A549 (cell line): Measurements from ENCODE around the gene NEUROG2. TPM values are rescaled to one million over a fixed set of nuclear protein-coding genes. Genes with fewer than 3 reads are reported as not detected.

Source experiments
- ATAC-seq, 2 experiments: fragments of 200-7000 bp in 1 of 2; fragments of >200 bp in 1 of 2; cut with Nextera tagmentation in 1 of 2; cut with Tn5 transposase in 1 of 2; 3 replicates each; pipeline versions ENCODE4 v1.8.0 to v1.9.1; 2018 to 2020; ENCODE audit warnings: mild to moderate bottlenecking in 1 of 2, moderate library complexity in 1 of 2
- CTCF ChIA-PET: fragments of 300-600 bp; sonication (Branson Sonifier 250); formaldehyde crosslinking; extraction: SDS; loops from one replicate; lab custom pipeline; 2021; ENCODE audit warnings: antibody characterized with exemption, inconsistent platforms; lab: Yijun Ruan, JAX
- POLR2A ChIA-PET: fragments of 350-600 bp; formaldehyde crosslinking; extraction: SDS; loops from one replicate; lab custom pipeline; 2021; ENCODE audit warnings: antibody characterized with exemption, inconsistent platforms; lab: Yijun Ruan, JAX
- DNase-seq, 2 experiments: peaks; one replicate each; pipeline versions ENCODE4 v3.0.0 to v3.0.0-alpha.2; 2011 to 2016; ENCODE audit warnings: low read depth in 1 of 2, low spot score in 1 of 2
- FAIRE-seq: peaks from 2 replicates; lab custom pipeline; 2011; peaks lifted over from hg19 to GRCh38; lab: Jason Lieb, UNC
- H3K27ac ChIP-seq, 2 experiments: fragments of >200 bp; sonication (Bioruptor Twin); formaldehyde crosslinking; 3 replicates each; pipeline ENCODE4 v1.5.1; 2016 to 2017
- H3K4me1 ChIP-seq: fragments of >200 bp; sonication (Bioruptor Twin); formaldehyde crosslinking; 3 replicates; pipeline ENCODE4 v1.6.1; 2016
- H3K4me2 ChIP-seq: fragments of >200 bp; sonication (Bioruptor Twin); formaldehyde crosslinking; 3 replicates; pipeline ENCODE4 v1.6.1; 2016
- H3K4me3 ChIP-seq: fragments of >200 bp; sonication (Bioruptor Twin); formaldehyde crosslinking; 3 replicates; pipeline ENCODE4 v1.5.1; 2016
- H3K9me3 ChIP-seq: fragments of >200 bp; sonication (Bioruptor Twin); formaldehyde crosslinking; 3 replicates; pipeline ENCODE4 v1.6.1; 2016
- CBX8 ChIP-seq: fragments of 200-600 bp; sonication (generic); IDR thresholded peaks from 2 replicates; pipeline ENCODE4 v1.6.1; 2016
- CEBPB ChIP-seq, 2 experiments: fragments of >200 bp in 1 of 2; sonication (Bioruptor Twin) in 1 of 2; formaldehyde crosslinking in 1 of 2; IDR thresholded peaks; 2 replicates each; pipeline ENCODE4 v1.6.1; 2012 to 2016
- HOXA7 ChIP-seq: fragments of 250-450 bp; sonication (Bioruptor Pico); IDR thresholded peaks from 2 replicates; pipeline ENCODE4 v1.5.0; 2020; ENCODE audit warnings: mild to moderate bottlenecking, moderate library complexity
- MAFK ChIP-seq: fragments of 450-650 bp; IDR thresholded peaks from 2 replicates; pipeline ENCODE4 v1.6.1; 2014; ENCODE audit not compliant: partially characterized antibody
- MYC ChIP-seq: IDR thresholded peaks from 2 replicates; pipeline ENCODE4 v1.6.1; 2012; ENCODE audit warnings: mild to moderate bottlenecking, inconsistent platforms, low read length, improper control_type of control experiment, borderline replicate concordance
- NPAS2 ChIP-seq: fragments of 250-450 bp; sonication (Bioruptor Pico); IDR thresholded peaks from 2 replicates; pipeline ENCODE4 v1.8.0; 2022; ENCODE audit warnings: mild to moderate bottlenecking, moderate library complexity, borderline replicate concordance
- NR3C1 ChIP-seq: fragments of >200 bp; sonication (Bioruptor Twin); formaldehyde crosslinking; IDR thresholded peaks from 3 replicates; pipeline ENCODE4 v1.6.1; 2017
- POLR2AphosphoS2 ChIP-seq: conservative IDR thresholded peaks from 2 replicates; pipeline ENCODE4 v1.6.1; 2012; ENCODE audit warnings: low read length, improper control_type of control experiment, inconsistent platforms
- RFX5 ChIP-seq: fragments of 450-650 bp; IDR thresholded peaks from 2 replicates; pipeline ENCODE4 v1.7.1; 2014; ENCODE audit warnings: antibody characterized with exemption, mild to moderate bottlenecking, moderate library complexity
- RNF2 ChIP-seq: fragments of 200-600 bp; sonication (generic); IDR thresholded peaks from 2 replicates; pipeline ENCODE4 v1.6.1; 2016; ENCODE audit warnings: low read depth, mild to moderate bottlenecking, antibody characterized with exemption, moderate library complexity, borderline replicate concordance
- WGBS: methylation state at CpG from one replicate; pipeline ENCODE4 v1.1.6; 2017; ENCODE audit errors: missing lambda C conversion rate; 5-methylcytosine and 5-hydroxymethylcytosine counted together
- polyA plus RNA-seq, 4 experiments: library from polyadenylated mRNA; depleted of rRNA in 3 of 4; stranded (reverse); fragments of >200 nt; fragmentation: RNase III in 1 of 4; extraction: RNeasy Plus Mini Kit Qiagen cat#74134 plus additional on column Dnase treatment in 1 of 4; gene quantifications; 2 replicates in 3 of 4; 3 replicates in 1 of 4; pipeline ENCODE4 v1.2.3, GENCODE V29; 2011 to 2017
- TF ChIP-seq, protein P1 (sequence below): fragments of 200-600 bp; sonication (generic); IDR thresholded peaks from 2 replicates; pipeline ENCODE4 v1.6.1; 2016; ENCODE audit warnings: antibody characterized with exemption, mild to moderate bottlenecking, moderate library complexity
- TF ChIP-seq, protein P2 (sequence below): IDR thresholded peaks from 2 replicates; pipeline ENCODE4 v1.6.1; 2012
- TF ChIP-seq, protein P3 (sequence below): fragments of 450-650 bp; IDR thresholded peaks from 2 replicates; pipeline ENCODE4 v1.6.1; 2014; ENCODE audit warnings: antibody characterized with exemption

NEUROG2 gene
- polyA plus RNA-seq, 2 of the 4 experiments (the other 2 are of a cell fraction) = not detected

DNA sequence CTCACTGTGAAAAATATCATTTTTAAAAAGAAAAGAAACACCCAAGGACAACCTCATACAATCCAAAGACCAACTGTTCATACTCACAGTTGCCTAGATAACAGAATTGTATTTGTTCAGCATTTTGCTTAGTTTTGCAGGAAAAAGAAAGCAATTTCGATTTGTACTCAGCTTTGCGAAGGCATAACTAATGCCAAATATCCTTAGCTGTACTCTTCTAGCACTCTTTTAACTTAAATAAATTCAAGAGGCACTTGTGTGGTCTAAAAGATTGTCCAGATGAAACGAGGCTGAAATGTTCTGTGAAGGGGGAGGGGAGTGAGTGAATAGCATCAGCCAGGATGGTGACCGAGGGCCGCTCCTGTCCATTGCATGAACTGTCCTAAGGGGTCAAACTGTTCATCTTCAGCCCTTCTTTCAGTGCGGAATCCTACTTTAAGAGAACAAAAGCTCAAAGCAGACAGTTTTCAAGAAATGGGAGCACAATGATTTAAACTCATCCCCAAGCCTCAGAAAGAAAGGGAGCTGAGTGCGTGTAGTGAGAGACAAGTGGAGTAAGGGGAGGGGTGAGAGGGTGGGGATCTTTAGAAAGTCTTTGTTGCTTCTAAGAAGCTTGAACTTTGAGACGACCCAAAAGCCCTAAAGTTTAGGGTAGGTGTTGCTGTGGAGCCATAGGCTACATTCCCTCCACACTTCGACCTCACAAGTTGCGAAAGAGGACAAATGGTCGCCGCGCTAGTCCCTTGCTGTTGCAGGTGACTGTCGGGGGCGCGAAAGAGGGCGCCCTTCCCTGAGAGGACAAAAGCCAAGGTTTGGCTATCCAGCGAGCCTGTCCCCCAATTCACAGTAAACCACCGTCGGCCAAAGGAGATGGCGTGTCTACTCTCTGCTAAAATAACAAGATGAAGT lies 4.0 kb upstream of the NEUROG2 start:
- peaks cover 14% of the 10 kb centered on the region; the same call in 2 of the 3 replicates for H3K4me1 ChIP-seq
- H3K27ac ChIP-seq = no peak overlapping the region
- POLR2A ChIA-PET = no interaction called here
- TF ChIP-seq, protein P1, sequence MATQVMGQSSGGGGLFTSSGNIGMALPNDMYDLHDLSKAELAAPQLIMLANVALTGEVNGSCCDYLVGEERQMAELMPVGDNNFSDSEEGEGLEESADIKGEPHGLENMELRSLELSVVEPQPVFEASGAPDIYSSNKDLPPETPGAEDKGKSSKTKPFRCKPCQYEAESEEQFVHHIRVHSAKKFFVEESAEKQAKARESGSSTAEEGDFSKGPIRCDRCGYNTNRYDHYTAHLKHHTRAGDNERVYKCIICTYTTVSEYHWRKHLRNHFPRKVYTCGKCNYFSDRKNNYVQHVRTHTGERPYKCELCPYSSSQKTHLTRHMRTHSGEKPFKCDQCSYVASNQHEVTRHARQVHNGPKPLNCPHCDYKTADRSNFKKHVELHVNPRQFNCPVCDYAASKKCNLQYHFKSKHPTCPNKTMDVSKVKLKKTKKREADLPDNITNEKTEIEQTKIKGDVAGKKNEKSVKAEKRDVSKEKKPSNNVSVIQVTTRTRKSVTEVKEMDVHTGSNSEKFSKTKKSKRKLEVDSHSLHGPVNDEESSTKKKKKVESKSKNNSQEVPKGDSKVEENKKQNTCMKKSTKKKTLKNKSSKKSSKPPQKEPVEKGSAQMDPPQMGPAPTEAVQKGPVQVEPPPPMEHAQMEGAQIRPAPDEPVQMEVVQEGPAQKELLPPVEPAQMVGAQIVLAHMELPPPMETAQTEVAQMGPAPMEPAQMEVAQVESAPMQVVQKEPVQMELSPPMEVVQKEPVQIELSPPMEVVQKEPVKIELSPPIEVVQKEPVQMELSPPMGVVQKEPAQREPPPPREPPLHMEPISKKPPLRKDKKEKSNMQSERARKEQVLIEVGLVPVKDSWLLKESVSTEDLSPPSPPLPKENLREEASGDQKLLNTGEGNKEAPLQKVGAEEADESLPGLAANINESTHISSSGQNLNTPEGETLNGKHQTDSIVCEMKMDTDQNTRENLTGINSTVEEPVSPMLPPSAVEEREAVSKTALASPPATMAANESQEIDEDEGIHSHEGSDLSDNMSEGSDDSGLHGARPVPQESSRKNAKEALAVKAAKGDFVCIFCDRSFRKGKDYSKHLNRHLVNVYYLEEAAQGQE = no peak
- TF ChIP-seq NR3C1 = no peak
- TF ChIP-seq CEBPB (IDR thresholded peaks at IDR 0.05) = 0 out of 4 replicates have a peak, but pooled peaks of 1 of the 2 experiments have one; percentile 19
- no peak for DNase-seq
- 0 out of 3 replicates have a peak overlapping the region, but pooled peaks have one; percentile 6 for H3K4me2 ChIP-seq
- FAIRE-seq = no peak
- WGBS = 29% methylated on average over 21 of the region's 21 CpGs
- no peak for ATAC-seq
- H3K9me3 ChIP-seq = peaks cover 12% of the 10 kb centered on the region
- H3K4me3 ChIP-seq = no peak overlapping the region
- CTCF ChIA-PET = no interaction called here

DNA sequence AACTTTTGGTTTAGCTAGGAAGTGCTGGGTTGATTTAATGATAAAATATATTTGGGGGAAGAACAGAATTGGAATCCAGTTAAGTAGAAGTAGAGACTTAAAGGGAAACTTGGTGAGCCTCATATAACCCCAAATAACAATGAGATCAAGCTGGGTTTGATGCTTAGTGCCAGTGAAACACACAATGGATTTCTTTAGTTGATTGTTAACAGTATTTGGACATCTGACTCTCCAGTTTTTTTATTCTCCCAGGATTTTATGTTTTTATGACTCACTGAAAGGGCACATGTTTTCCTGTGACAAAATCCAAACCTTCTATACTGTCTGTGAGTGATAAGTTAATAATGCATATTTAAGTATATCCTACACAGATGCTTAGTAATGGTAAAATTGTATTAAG lies 2.7 kb upstream of the NEUROG2 start:
- TF ChIP-seq RFX5 = no peak
- TF ChIP-seq NPAS2 (CRISPR knock-in tag) = no peak
- ChIA-PET POLR2A (no interaction called here), CTCF (no interaction called here)
- Histone ChIP-seq H3K27ac (no peak overlapping the region), H3K9me3 (peaks cover 12% of the 10 kb centered on the region), H3K4me2 (no peak overlapping the region), H3K4me1 (peaks cover 22% of the 10 kb centered on the region; the same call in 2 of the 3 replicates), H3K4me3 (no peak overlapping the region)
- ATAC-seq (no peak), FAIRE-seq (no peak), DNase-seq (no peak)

DNA sequence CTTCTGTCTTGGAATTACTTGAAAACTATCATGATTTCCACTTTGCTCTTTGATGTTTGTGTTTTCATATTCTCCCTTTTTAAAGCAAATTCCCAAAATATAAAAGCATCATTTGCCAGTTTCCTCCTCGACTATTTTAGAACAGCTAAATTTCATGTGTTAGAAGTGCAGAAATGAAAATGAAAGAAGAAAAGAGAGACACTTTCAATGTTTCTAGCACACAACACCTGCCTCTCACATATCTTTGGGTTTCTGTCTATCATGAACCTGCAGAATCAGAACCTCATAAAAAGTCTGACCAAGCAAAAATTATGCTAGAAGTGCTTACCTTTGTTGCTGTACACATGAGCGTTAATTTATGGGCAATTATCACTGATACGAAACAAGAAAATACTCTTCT lies 1.9 kb upstream of the NEUROG2 start:
- Histone ChIP-seq H3K9me3 (peaks cover 12% of the 10 kb centered on the region), H3K4me1 (peaks cover 22% of the 10 kb centered on the region; the same call in 2 of the 3 replicates), H3K4me2 (no peak overlapping the region), H3K4me3 (no peak overlapping the region)
- POLR2A ChIA-PET = no interaction called here
- CTCF ChIA-PET = interaction anchor here (0.6 to 1.0 kb wide), 2 partner anchors 88 to 190 kb away, joined by 3 read pairs; no protein-coding TSS in a partner anchor
- ATAC-seq (no peak), FAIRE-seq (no peak), DNase-seq (no peak)
- TF ChIP-seq MAFK = peak; percentile 23
- TF ChIP-seq MYC = no peak
- no peak for TF ChIP-seq POLR2AphosphoS2
- TF ChIP-seq, protein P2, sequence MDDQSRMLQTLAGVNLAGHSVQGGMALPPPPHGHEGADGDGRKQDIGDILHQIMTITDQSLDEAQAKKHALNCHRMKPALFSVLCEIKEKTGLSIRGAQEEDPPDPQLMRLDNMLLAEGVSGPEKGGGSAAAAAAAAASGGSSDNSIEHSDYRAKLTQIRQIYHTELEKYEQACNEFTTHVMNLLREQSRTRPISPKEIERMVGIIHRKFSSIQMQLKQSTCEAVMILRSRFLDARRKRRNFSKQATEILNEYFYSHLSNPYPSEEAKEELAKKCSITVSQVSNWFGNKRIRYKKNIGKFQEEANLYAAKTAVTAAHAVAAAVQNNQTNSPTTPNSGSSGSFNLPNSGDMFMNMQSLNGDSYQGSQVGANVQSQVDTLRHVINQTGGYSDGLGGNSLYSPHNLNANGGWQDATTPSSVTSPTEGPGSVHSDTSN = no peak
- no peak for TF ChIP-seq HOXA7 (CRISPR knock-in tag)
- peak; percentile 84 for TF ChIP-seq CBX8
- TF ChIP-seq RNF2 = peak; percentile 63; the same call in 1 of the 2 replicates
- TF ChIP-seq, protein P3, sequence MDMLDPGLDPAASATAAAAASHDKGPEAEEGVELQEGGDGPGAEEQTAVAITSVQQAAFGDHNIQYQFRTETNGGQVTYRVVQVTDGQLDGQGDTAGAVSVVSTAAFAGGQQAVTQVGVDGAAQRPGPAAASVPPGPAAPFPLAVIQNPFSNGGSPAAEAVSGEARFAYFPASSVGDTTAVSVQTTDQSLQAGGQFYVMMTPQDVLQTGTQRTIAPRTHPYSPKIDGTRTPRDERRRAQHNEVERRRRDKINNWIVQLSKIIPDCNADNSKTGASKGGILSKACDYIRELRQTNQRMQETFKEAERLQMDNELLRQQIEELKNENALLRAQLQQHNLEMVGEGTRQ = no peak
- TF ChIP-seq, all 56 proteins: peak for 3
- no peak overlapping the region for H3K27ac ChIP-seq
- 32% methylated on average over 3 of the region's 3 CpGs for WGBS
